WTC11 (cell line): Measurements from ENCODE around the gene RILPL1. TPM values are rescaled to one million over a fixed set of nuclear protein-coding genes. Genes with fewer than 3 reads are reported as not detected.

Experiments used
- ATAC-seq: fragments of 200-7000 bp; cut with Tn5 transposase; 2 replicates; pipeline ENCODE4 v1.10.0; 2021; ENCODE audit warnings: mild to moderate bottlenecking, moderate library complexity
- CTCF ChIA-PET: fragments of 300-600 bp; sonication (Branson Sonifier 250); formaldehyde crosslinking; loops from one replicate; lab custom pipeline; 2021; ENCODE audit warnings: antibody characterized with exemption; lab: Charles Lee
- POLR2A ChIA-PET: fragments of 350-600 bp; sonication (Branson Sonifier 250); formaldehyde crosslinking; loops from one replicate; lab custom pipeline; 2021; ENCODE audit warnings: antibody characterized with exemption; lab: Charles Lee
- DNase-seq: peaks from one replicate; pipeline ENCODE4 v3.0.0; 2021; ENCODE audit warnings: low spot score
- H3K27ac Mint-ChIP-seq: 2 replicates; pipeline ENCODE4 v1.8.0; 2021; ENCODE audit warnings: mixed read lengths
- H3K27me3 Mint-ChIP-seq: 2 replicates; pipeline ENCODE4 v1.8.0; 2021; ENCODE audit warnings: low read depth, mild to moderate bottlenecking, moderate library complexity, mixed read lengths
- H3K36me3 Mint-ChIP-seq: 2 replicates; pipeline ENCODE4 v1.8.0; 2021; ENCODE audit warnings: mixed read lengths
- H3K4me1 Mint-ChIP-seq: 2 replicates; pipeline ENCODE4 v1.8.0; 2022; ENCODE audit warnings: mixed read lengths
- H3K4me3 Mint-ChIP-seq: 2 replicates; pipeline ENCODE4 v1.8.0; 2021; ENCODE audit warnings: mild to moderate bottlenecking, moderate library complexity, mixed read lengths
- H3K9me3 Mint-ChIP-seq: 2 replicates; pipeline ENCODE4 v1.8.0; 2021; ENCODE audit warnings: mixed read lengths
- ATF2 ChIP-seq: sonication (generic); formaldehyde crosslinking; IDR thresholded peaks from 2 replicates; pipeline ENCODE4 v1.8.1; 2022; ENCODE audit warnings: low read depth, missing genetic modification reagents, borderline replicate concordance
- CDX4 ChIP-seq: fragments of 250-450 bp; sonication (Bioruptor Pico); IDR thresholded peaks from 2 replicates; pipeline ENCODE4 v1.9.0; 2021; ENCODE audit warnings: moderate library complexity, mild to moderate bottlenecking, inconsistent platforms, borderline replicate concordance
- E2F1 ChIP-seq: sonication (generic); formaldehyde crosslinking; IDR thresholded peaks from 2 replicates; pipeline ENCODE4 v1.8.0; 2022; ENCODE audit warnings: mild to moderate bottlenecking, missing genetic modification reagents
- HMGA2 ChIP-seq: fragments of 250-450 bp; sonication (Bioruptor Pico); IDR thresholded peaks from 2 replicates; pipeline ENCODE4 v1.4.0; 2021; ENCODE audit warnings: mild to moderate bottlenecking, moderate library complexity
- OVOL2 ChIP-seq: fragments of 250-450 bp; sonication (Bioruptor Pico); IDR thresholded peaks from 2 replicates; pipeline ENCODE4 v1.9.0; 2021; ENCODE audit warnings: mild to moderate bottlenecking, borderline replicate concordance
- ZBTB21 ChIP-seq: sonication (generic); formaldehyde crosslinking; IDR thresholded peaks from 2 replicates; pipeline ENCODE4 v1.8.1; 2023; ENCODE audit warnings: mild to moderate bottlenecking, missing genetic modification reagents, borderline replicate concordance
- ZNF396 ChIP-seq: fragments of 250-450 bp; sonication (Bioruptor Pico); IDR thresholded peaks from 2 replicates; pipeline ENCODE4 v1.8.0; 2021; ENCODE audit warnings: mild to moderate bottlenecking, moderate library complexity, borderline replicate concordance
- ZNF423 ChIP-seq: fragments of 250-450 bp; sonication (Bioruptor Pico); IDR thresholded peaks from 2 replicates; pipeline ENCODE4 v2.1.2; 2022; ENCODE audit warnings: mild to moderate bottlenecking, moderate library complexity
- total RNA-seq: library from RNA; stranded (reverse); gene quantifications from 3 replicates; pipeline ENCODE4 v1.2.3, GENCODE V29; 2021
- TF ChIP-seq, protein P1 (sequence below): fragments of 250-450 bp; sonication (Bioruptor Pico); IDR thresholded peaks from 2 replicates; pipeline ENCODE4 v1.9.0; 2021; ENCODE audit warnings: mild to moderate bottlenecking
- TF ChIP-seq, protein P2 (sequence below): sonication (generic); formaldehyde crosslinking; IDR thresholded peaks from 2 replicates; pipeline ENCODE4 v1.8.0; 2023; ENCODE audit warnings: mild to moderate bottlenecking, missing genetic modification reagents
- TF ChIP-seq, protein P3 (sequence below): sonication (generic); formaldehyde crosslinking; IDR thresholded peaks from 2 replicates; pipeline ENCODE4 v1.8.0; 2022; ENCODE audit warnings: mild to moderate bottlenecking, missing genetic modification reagents
- TF ChIP-seq, protein P4 (sequence below): sonication (generic); formaldehyde crosslinking; IDR thresholded peaks from 2 replicates; pipeline ENCODE4 v1.8.1; 2022; ENCODE audit warnings: low read depth, mild to moderate bottlenecking, moderate library complexity, missing genetic modification reagents, borderline replicate concordance
- TF ChIP-seq, protein P5 (sequence below): sonication (generic); formaldehyde crosslinking; IDR thresholded peaks from 2 replicates; pipeline ENCODE4 v1.8.1; 2023; ENCODE audit warnings: mild to moderate bottlenecking, missing genetic modification reagents, borderline replicate concordance

RILPL1 gene
- total RNA-seq, 1 experiment from 2014 or later = 8.2 TPM

DNA sequence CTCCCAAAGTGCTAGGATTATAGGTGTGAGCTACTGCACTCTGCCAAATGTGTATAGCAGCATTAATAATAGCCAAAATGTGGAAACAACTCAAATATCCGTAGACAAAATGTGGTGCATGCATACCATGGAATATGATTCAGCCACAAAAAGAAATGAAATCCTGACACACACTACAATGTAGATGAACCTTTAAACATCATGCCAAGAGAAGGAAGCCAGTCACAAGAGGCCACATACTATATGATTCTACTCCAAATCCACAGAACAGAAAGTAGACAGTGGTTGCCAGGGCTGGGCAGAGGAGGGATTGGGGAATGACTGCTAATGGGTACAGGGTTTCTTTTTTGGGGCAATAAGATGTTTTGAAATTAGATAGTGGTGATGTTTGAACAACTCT is 43.1 kb upstream of the RILPL1 start:
- peaks cover 12% of the 10 kb centered on the region for H3K9me3 Mint-ChIP-seq
- no peak for DNase-seq
- peaks cover 6% of the 10 kb centered on the region; the same call in 1 of the 2 replicates for H3K27me3 Mint-ChIP-seq
- ATAC-seq = no peak
- no peaks in the 10 kb centered on the region for H3K4me1 Mint-ChIP-seq
- ChIA-PET POLR2A (no interaction called here), CTCF (interaction anchor here (1.2 kb wide), 1 partner anchor 8 kb away, joined by 3 read pairs; the partner anchor contains the start of gene TMED2)
- no peak overlapping the region for H3K27ac Mint-ChIP-seq
- no peaks in the 10 kb centered on the region for H3K36me3 Mint-ChIP-seq
- no peak overlapping the region for H3K4me3 Mint-ChIP-seq
- no peak for TF ChIP-seq HMGA2 (CRISPR knock-in tag)
- TF ChIP-seq, protein P1, sequence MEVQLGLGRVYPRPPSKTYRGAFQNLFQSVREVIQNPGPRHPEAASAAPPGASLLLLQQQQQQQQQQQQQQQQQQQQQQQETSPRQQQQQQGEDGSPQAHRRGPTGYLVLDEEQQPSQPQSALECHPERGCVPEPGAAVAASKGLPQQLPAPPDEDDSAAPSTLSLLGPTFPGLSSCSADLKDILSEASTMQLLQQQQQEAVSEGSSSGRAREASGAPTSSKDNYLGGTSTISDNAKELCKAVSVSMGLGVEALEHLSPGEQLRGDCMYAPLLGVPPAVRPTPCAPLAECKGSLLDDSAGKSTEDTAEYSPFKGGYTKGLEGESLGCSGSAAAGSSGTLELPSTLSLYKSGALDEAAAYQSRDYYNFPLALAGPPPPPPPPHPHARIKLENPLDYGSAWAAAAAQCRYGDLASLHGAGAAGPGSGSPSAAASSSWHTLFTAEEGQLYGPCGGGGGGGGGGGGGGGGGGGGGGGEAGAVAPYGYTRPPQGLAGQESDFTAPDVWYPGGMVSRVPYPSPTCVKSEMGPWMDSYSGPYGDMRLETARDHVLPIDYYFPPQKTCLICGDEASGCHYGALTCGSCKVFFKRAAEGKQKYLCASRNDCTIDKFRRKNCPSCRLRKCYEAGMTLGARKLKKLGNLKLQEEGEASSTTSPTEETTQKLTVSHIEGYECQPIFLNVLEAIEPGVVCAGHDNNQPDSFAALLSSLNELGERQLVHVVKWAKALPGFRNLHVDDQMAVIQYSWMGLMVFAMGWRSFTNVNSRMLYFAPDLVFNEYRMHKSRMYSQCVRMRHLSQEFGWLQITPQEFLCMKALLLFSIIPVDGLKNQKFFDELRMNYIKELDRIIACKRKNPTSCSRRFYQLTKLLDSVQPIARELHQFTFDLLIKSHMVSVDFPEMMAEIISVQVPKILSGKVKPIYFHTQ (CRISPR knock-in tag) = no peak
- no peak for TF ChIP-seq ZBTB21 (CRISPR knock-in tag)
- TF ChIP-seq, protein P2, sequence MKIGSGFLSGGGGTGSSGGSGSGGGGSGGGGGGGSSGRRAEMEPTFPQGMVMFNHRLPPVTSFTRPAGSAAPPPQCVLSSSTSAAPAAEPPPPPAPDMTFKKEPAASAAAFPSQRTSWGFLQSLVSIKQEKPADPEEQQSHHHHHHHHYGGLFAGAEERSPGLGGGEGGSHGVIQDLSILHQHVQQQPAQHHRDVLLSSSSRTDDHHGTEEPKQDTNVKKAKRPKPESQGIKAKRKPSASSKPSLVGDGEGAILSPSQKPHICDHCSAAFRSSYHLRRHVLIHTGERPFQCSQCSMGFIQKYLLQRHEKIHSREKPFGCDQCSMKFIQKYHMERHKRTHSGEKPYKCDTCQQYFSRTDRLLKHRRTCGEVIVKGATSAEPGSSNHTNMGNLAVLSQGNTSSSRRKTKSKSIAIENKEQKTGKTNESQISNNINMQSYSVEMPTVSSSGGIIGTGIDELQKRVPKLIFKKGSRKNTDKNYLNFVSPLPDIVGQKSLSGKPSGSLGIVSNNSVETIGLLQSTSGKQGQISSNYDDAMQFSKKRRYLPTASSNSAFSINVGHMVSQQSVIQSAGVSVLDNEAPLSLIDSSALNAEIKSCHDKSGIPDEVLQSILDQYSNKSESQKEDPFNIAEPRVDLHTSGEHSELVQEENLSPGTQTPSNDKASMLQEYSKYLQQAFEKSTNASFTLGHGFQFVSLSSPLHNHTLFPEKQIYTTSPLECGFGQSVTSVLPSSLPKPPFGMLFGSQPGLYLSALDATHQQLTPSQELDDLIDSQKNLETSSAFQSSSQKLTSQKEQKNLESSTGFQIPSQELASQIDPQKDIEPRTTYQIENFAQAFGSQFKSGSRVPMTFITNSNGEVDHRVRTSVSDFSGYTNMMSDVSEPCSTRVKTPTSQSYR (CRISPR knock-in tag) = no peak
- TF ChIP-seq ATF2 (CRISPR knock-in tag) = no peak
- TF ChIP-seq, protein P3, sequence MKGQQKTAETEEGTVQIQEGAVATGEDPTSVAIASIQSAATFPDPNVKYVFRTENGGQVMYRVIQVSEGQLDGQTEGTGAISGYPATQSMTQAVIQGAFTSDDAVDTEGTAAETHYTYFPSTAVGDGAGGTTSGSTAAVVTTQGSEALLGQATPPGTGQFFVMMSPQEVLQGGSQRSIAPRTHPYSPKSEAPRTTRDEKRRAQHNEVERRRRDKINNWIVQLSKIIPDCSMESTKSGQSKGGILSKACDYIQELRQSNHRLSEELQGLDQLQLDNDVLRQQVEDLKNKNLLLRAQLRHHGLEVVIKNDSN (CRISPR knock-in tag) = no peak
- no peak for TF ChIP-seq ZNF396 (CRISPR knock-in tag)
- TF ChIP-seq E2F1 (CRISPR knock-in tag) = no peak
- TF ChIP-seq, protein P4, sequence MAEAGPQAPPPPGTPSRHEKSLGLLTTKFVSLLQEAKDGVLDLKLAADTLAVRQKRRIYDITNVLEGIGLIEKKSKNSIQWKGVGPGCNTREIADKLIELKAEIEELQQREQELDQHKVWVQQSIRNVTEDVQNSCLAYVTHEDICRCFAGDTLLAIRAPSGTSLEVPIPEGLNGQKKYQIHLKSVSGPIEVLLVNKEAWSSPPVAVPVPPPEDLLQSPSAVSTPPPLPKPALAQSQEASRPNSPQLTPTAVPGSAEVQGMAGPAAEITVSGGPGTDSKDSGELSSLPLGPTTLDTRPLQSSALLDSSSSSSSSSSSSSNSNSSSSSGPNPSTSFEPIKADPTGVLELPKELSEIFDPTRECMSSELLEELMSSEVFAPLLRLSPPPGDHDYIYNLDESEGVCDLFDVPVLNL (CRISPR knock-in tag) = no peak
- TF ChIP-seq CDX4 (CRISPR knock-in tag) = no peak
- TF ChIP-seq, protein P5, sequence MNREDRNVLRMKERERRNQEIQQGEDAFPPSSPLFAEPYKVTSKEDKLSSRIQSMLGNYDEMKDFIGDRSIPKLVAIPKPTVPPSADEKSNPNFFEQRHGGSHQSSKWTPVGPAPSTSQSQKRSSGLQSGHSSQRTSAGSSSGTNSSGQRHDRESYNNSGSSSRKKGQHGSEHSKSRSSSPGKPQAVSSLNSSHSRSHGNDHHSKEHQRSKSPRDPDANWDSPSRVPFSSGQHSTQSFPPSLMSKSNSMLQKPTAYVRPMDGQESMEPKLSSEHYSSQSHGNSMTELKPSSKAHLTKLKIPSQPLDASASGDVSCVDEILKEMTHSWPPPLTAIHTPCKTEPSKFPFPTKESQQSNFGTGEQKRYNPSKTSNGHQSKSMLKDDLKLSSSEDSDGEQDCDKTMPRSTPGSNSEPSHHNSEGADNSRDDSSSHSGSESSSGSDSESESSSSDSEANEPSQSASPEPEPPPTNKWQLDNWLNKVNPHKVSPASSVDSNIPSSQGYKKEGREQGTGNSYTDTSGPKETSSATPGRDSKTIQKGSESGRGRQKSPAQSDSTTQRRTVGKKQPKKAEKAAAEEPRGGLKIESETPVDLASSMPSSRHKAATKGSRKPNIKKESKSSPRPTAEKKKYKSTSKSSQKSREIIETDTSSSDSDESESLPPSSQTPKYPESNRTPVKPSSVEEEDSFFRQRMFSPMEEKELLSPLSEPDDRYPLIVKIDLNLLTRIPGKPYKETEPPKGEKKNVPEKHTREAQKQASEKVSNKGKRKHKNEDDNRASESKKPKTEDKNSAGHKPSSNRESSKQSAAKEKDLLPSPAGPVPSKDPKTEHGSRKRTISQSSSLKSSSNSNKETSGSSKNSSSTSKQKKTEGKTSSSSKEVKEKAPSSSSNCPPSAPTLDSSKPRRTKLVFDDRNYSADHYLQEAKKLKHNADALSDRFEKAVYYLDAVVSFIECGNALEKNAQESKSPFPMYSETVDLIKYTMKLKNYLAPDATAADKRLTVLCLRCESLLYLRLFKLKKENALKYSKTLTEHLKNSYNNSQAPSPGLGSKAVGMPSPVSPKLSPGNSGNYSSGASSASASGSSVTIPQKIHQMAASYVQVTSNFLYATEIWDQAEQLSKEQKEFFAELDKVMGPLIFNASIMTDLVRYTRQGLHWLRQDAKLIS = no peak
- TF ChIP-seq OVOL2 (CRISPR knock-in tag) = no peak
- no peak for TF ChIP-seq ZNF423 (CRISPR knock-in tag)
